HG03439 (cell line): ENCODE results near the gene NAA10.

ENCODE experiments used
- ATAC-seq: cut with Tn5 transposase; IDR thresholded peaks from one replicate; pipeline ENCODE4 v1.9.1; 2021; ENCODE audit warnings: mild to moderate bottlenecking, moderate library complexity; ENCODE audit not compliant: unreplicated experiment

The NAA10 gene

GRCh38 chrX:153967536-153968224, 32.8 kb upstream of the NAA10 start:
- no peak for ATAC-seq

- ATAC-seq, result no peak
Measured at GRCh38 chrX:153966841-153967535, 32.2 kb upstream of the NAA10 start.

GRCh38 chrX:153966283-153966688, 31.4 kb upstream of the NAA10 start:
- ATAC-seq, result no peak

GRCh38 chrX:153965406-153965805, 30.6 kb upstream of the NAA10 start:
- ATAC-seq, result no peak

GRCh38 chrX:153964105-153964504, 29.3 kb upstream of the NAA10 start:
- ATAC-seq, result no peak

GRCh38 chrX:153963546-153963945, 28.7 kb upstream of the NAA10 start:
- no peak for ATAC-seq

GRCh38 chrX:153961292-153961691, 26.5 kb upstream of the NAA10 start:
- ATAC-seq, result no peak

GRCh38 chrX:153960786-153961185, 25.9 kb upstream of the NAA10 start:
- ATAC-seq, result no peak

GRCh38 chrX:153960077-153960476, 25.2 kb upstream of the NAA10 start:
- no peak for ATAC-seq

GRCh38 chrX:153959649-153960048, 24.8 kb upstream of the NAA10 start:
- ATAC-seq, result no peak

GRCh38 chrX:153958605-153959004, 23.8 kb upstream of the NAA10 start:
- ATAC-seq, result no peak

- no peak for ATAC-seq
Measured at GRCh38 chrX:153957224-153957623, 22.4 kb upstream of the NAA10 start.

GRCh38 chrX:153956044-153956907, 21.4 kb upstream of the NAA10 start:
- no peak for ATAC-seq

- ATAC-seq, result no peak
Measured at GRCh38 chrX:153955228-153955732, 20.4 kb upstream of the NAA10 start.

GRCh38 chrX:153954558-153955227, 19.9 kb upstream of the NAA10 start:
- ATAC-seq, result no peak

- ATAC-seq, result no peak
Measured at GRCh38 chrX:153953892-153954557, 19.2 kb upstream of the NAA10 start.

- no peak for ATAC-seq
Measured at GRCh38 chrX:153953342-153953830, 18.5 kb upstream of the NAA10 start.

- ATAC-seq, result no peak
Measured at GRCh38 chrX:153952373-153953026, 17.7 kb upstream of the NAA10 start.

GRCh38 chrX:153951683-153952372, 17.0 kb upstream of the NAA10 start:
- no peak for ATAC-seq
